Measurements from ENCODE around the gene NUDT7. TPM values are rescaled to one million over a fixed set of nuclear protein-coding genes. Genes with fewer than 3 reads are reported as not detected.

NUDT7 gene
- total RNA-seq, 1 donor from 2014 or later, result 7.9 TPM

- H3K4me3 Mint-ChIP-seq (ENCODE audit: unreplicated experiment), result no peak overlapping the region
- H3K4me1 Mint-ChIP-seq (ENCODE audit: unreplicated experiment), result no peaks in the 10 kb centered on the region
- no peak for TF ChIP-seq CTCF (IDR thresholded peaks at IDR 0.05; ENCODE audit: unreplicated experiment)
- no peak for DNase-seq (ENCODE audit: low spot score)
- H3K36me3 Mint-ChIP-seq (ENCODE audit: low read depth, unreplicated experiment), result no peaks in the 10 kb centered on the region
- no peak overlapping the region for H3K27ac Mint-ChIP-seq (ENCODE audit: unreplicated experiment)
- no peaks in the 10 kb centered on the region for H3K27me3 Mint-ChIP-seq (ENCODE audit: unreplicated experiment)
- H3K9me3 Mint-ChIP-seq (ENCODE audit: unreplicated experiment), result no peaks in the 10 kb centered on the region
Measured at GRCh38 chr16:77684181-77684526, 38.2 kb upstream of the NUDT7 start.

GRCh38 chr16:77686385-77686784, 35.9 kb upstream of the NUDT7 start:
- TF ChIP-seq CTCF (IDR thresholded peaks at IDR 0.05; ENCODE audit: unreplicated experiment), result no peak
- no peaks in the 10 kb centered on the region for H3K36me3 Mint-ChIP-seq (ENCODE audit: low read depth, unreplicated experiment)
- no peaks in the 10 kb centered on the region for H3K4me1 Mint-ChIP-seq (ENCODE audit: unreplicated experiment)

GRCh38 chr16:77689971-77690370, 32.3 kb upstream of the NUDT7 start:
- no peak overlapping the region for H3K4me3 Mint-ChIP-seq (ENCODE audit: unreplicated experiment)
- no peaks in the 10 kb centered on the region for H3K4me1 Mint-ChIP-seq (ENCODE audit: unreplicated experiment)
- DNase-seq (ENCODE audit: low spot score), result no peak
- H3K27ac Mint-ChIP-seq (ENCODE audit: unreplicated experiment), result no peak overlapping the region
- no peak for TF ChIP-seq CTCF (IDR thresholded peaks at IDR 0.05; ENCODE audit: unreplicated experiment)
- no peaks in the 10 kb centered on the region for H3K9me3 Mint-ChIP-seq (ENCODE audit: unreplicated experiment)
- H3K36me3 Mint-ChIP-seq (ENCODE audit: low read depth, unreplicated experiment), result no peaks in the 10 kb centered on the region
- H3K27me3 Mint-ChIP-seq (ENCODE audit: unreplicated experiment), result no peaks in the 10 kb centered on the region

More at GRCh38 chr16:77686385-77686784, 35.9 kb upstream of the NUDT7 start:
- DNase-seq (ENCODE audit: low spot score), result no peak
- no peak overlapping the region for H3K27ac Mint-ChIP-seq (ENCODE audit: unreplicated experiment)
- H3K4me3 Mint-ChIP-seq (ENCODE audit: unreplicated experiment), result no peak overlapping the region
- H3K9me3 Mint-ChIP-seq (ENCODE audit: unreplicated experiment), result no peaks in the 10 kb centered on the region
- H3K27me3 Mint-ChIP-seq (ENCODE audit: unreplicated experiment), result no peaks in the 10 kb centered on the region

- no peak for DNase-seq (ENCODE audit: low spot score)
- TF ChIP-seq CTCF (IDR thresholded peaks at IDR 0.05; ENCODE audit: unreplicated experiment), result no peak
- no peaks in the 10 kb centered on the region for H3K27me3 Mint-ChIP-seq (ENCODE audit: unreplicated experiment)
- H3K27ac Mint-ChIP-seq (ENCODE audit: unreplicated experiment), result no peak overlapping the region
- no peaks in the 10 kb centered on the region for H3K36me3 Mint-ChIP-seq (ENCODE audit: low read depth, unreplicated experiment)
- H3K9me3 Mint-ChIP-seq (ENCODE audit: unreplicated experiment), result no peaks in the 10 kb centered on the region
- no peaks in the 10 kb centered on the region for H3K4me1 Mint-ChIP-seq (ENCODE audit: unreplicated experiment)
- H3K4me3 Mint-ChIP-seq (ENCODE audit: unreplicated experiment), result no peak overlapping the region
Measured at GRCh38 chr16:77690416-77690815, 31.9 kb upstream of the NUDT7 start.

- Mint-ChIP-seq H3K4me3 (ENCODE audit: unreplicated experiment) (no peak overlapping the region), H3K4me1 (ENCODE audit: unreplicated experiment) (no peaks in the 10 kb centered on the region), H3K27ac (ENCODE audit: unreplicated experiment) (no peak overlapping the region), H3K9me3 (ENCODE audit: unreplicated experiment) (no peaks in the 10 kb centered on the region), H3K27me3 (ENCODE audit: unreplicated experiment) (no peaks in the 10 kb centered on the region), H3K36me3 (ENCODE audit: low read depth, unreplicated experiment) (no peaks in the 10 kb centered on the region)
- DNase-seq (ENCODE audit: low spot score), result no peak
- no peak for TF ChIP-seq CTCF (IDR thresholded peaks at IDR 0.05; ENCODE audit: unreplicated experiment)
Measured at GRCh38 chr16:77692612-77693011, 29.7 kb upstream of the NUDT7 start.

Measured in endothelial cell (in vitro differentiated cells).